H1 (cell line): ENCODE results near the gene DPEP1. TPM values are rescaled to one million over a fixed set of nuclear protein-coding genes. Genes with fewer than 3 reads are reported as not detected.

ENCODE experiments used
- CTCF ChIA-PET: fragments of 300-600 bp; sonication (Branson Sonifier 250); formaldehyde crosslinking; loops from one replicate; lab custom pipeline; 2021; ENCODE audit not compliant: partially characterized antibody; lab: Charles Lee
- POLR2A ChIA-PET: fragments of 300-600 bp; sonication (Branson Sonifier 250); formaldehyde crosslinking; loops from one replicate; lab custom pipeline; 2021; ENCODE audit warnings: inconsistent platforms; ENCODE audit not compliant: partially characterized antibody; lab: Charles Lee
- DNase-seq, 2 experiments: peaks; one replicate each; pipeline versions ENCODE4 v3.0.0 to v3.0.0-alpha.2; 2010 to 2022; ENCODE audit warnings: low spot score in 2 of 2, low read depth in 1 of 2, mixed read lengths in 1 of 2
- FAIRE-seq: peaks from 2 replicates; lab custom pipeline; 2011; peaks lifted over from hg19 to GRCh38; lab: Jason Lieb, UNC
- H2AFZ ChIP-seq: 2 replicates; pipeline ENCODE4 v1.8.1; 2012; ENCODE audit warnings: low read length, inconsistent platforms
- H2AK5ac ChIP-seq: 2 replicates; pipeline ENCODE4 v1.6.1; 2013; ENCODE audit warnings: low read depth, low read length
- H2BK120ac ChIP-seq: replicated peaks from 2 replicates; pipeline ENCODE3; 2013; ENCODE audit warnings: low read depth, low read length, inconsistent platforms
- H2BK12ac ChIP-seq: 2 replicates; pipeline ENCODE4 v1.6.1; 2013; ENCODE audit warnings: low read depth, low read length
- H2BK15ac ChIP-seq: 2 replicates; pipeline ENCODE4 v1.6.1; 2013; ENCODE audit warnings: low read length
- H2BK20ac ChIP-seq: 2 replicates; pipeline ENCODE4 v1.6.1; 2013; ENCODE audit warnings: low read length
- H2BK5ac ChIP-seq: 2 replicates; pipeline ENCODE4 v1.6.1; 2013; ENCODE audit warnings: low read depth, low read length
- H3K14ac ChIP-seq: 2 replicates; pipeline ENCODE4 v1.6.1; 2013; ENCODE audit warnings: inconsistent platforms; ENCODE audit not compliant: insufficient read length
- H3K18ac ChIP-seq: 2 replicates; pipeline ENCODE4 v1.6.1; 2013; ENCODE audit warnings: low read length; ENCODE audit errors: extremely low read depth
- H3K23ac ChIP-seq: 2 replicates; pipeline ENCODE4 v1.6.1; 2013; ENCODE audit warnings: inconsistent platforms; ENCODE audit not compliant: insufficient read length
- H3K23me2 ChIP-seq: 2 replicates; pipeline ENCODE4 v1.6.1; 2013; ENCODE audit warnings: low read depth, low read length
- H3K27ac ChIP-seq: 2 replicates; pipeline ENCODE4 v1.6.1; 2011; ENCODE audit warnings: low read depth, low read length, inconsistent platforms
- H3K27me3 ChIP-seq, 4 experiments: replicated peaks in 1 of 4; 1 replicate in 1 of 4; 2 replicates in 3 of 4; pipeline versions ENCODE4 v1.6.1 to v1.8.1; 2011 to 2013; ENCODE audit warnings: low read length in 3 of 4, mild to moderate bottlenecking in 3 of 4, inconsistent platforms in 2 of 4, mixed read lengths in 2 of 4, moderate library complexity in 1 of 4; ENCODE audit not compliant: control insufficient read depth in 3 of 4, insufficient read depth in 3 of 4; ENCODE audit errors: extremely low read depth in 1 of 4
- H3K36me3 ChIP-seq, 4 experiments: 2 replicates each; pipeline versions ENCODE4 v1.6.1 to v1.8.1; 2011 to 2013; ENCODE audit warnings: mild to moderate bottlenecking in 4 of 4, low read length in 3 of 4, moderate library complexity in 2 of 4, control low read depth in 1 of 4, inconsistent platforms in 1 of 4; ENCODE audit not compliant: insufficient read depth in 4 of 4, control insufficient read depth in 2 of 4
- H3K4ac ChIP-seq: replicated peaks from 2 replicates; pipeline ENCODE3; 2013; ENCODE audit warnings: low read length, low read depth, mixed read lengths, inconsistent platforms; ENCODE audit not compliant: insufficient read length
- H3K4me1 ChIP-seq, 4 experiments: replicated peaks in 1 of 4; 1 replicate in 1 of 4; 2 replicates in 3 of 4; pipeline versions ENCODE4 v1.6.1 to v1.8.1; 2011 to 2013; ENCODE audit warnings: low read length in 3 of 4, inconsistent platforms in 2 of 4, mixed read lengths in 1 of 4; ENCODE audit not compliant: insufficient read depth in 4 of 4, control insufficient read depth in 3 of 4
- H3K4me2 ChIP-seq, 2 experiments: 2 replicates each; pipeline versions ENCODE4 v1.6.1 to v1.8.1; 2011 to 2013; ENCODE audit warnings: low read depth in 2 of 2, low read length in 2 of 2, control low read depth in 1 of 2, inconsistent platforms in 1 of 2, mild to moderate bottlenecking in 1 of 2; ENCODE audit not compliant: insufficient read depth in 1 of 2
- H3K4me3 ChIP-seq, 4 experiments: fragments of 200-600, 300-600 bp in 1 of 4; sonication (generic), shearing (Covaris generic), sonication (Bioruptor Twin) in 1 of 4; 2 replicates each; pipeline versions ENCODE4 v1.5.1 to v1.8.1; 2011 to 2016; ENCODE audit warnings: low read length in 4 of 4, low read depth in 3 of 4, control low read depth in 2 of 4, inconsistent platforms in 2 of 4, mild to moderate bottlenecking in 2 of 4, mixed read lengths in 1 of 4, moderate library complexity in 1 of 4; ENCODE audit not compliant: insufficient read depth in 2 of 4; ENCODE audit errors: extremely low read depth in 1 of 4
- H3K56ac ChIP-seq: replicated peaks from 2 replicates; pipeline ENCODE3; 2013; ENCODE audit warnings: low read depth, mild to moderate bottlenecking, mixed read lengths, low read length, inconsistent platforms; ENCODE audit not compliant: insufficient read length
- H3K79me1 ChIP-seq: 2 replicates; pipeline ENCODE4 v1.6.1; 2013; ENCODE audit warnings: low read depth, low read length, control low read depth
- H3K79me2 ChIP-seq, 2 experiments: 2 replicates each; pipeline versions ENCODE4 v1.6.1 to v1.8.1; 2012 to 2013; ENCODE audit warnings: low read length in 2 of 2, mild to moderate bottlenecking in 2 of 2, inconsistent platforms in 1 of 2; ENCODE audit not compliant: insufficient read depth in 2 of 2, control insufficient read depth in 1 of 2
- H3K9ac ChIP-seq, 4 experiments: replicated peaks in 1 of 4; 1 replicate in 1 of 4; 2 replicates in 3 of 4; pipeline versions ENCODE4 v1.6.1 to v1.8.1; 2011 to 2013; ENCODE audit warnings: low read depth in 3 of 4, low read length in 3 of 4, control low read depth in 2 of 4, mild to moderate bottlenecking in 2 of 4, moderate library complexity in 2 of 4, inconsistent platforms in 1 of 4; ENCODE audit errors: extremely low read depth in 1 of 4
- H3K9me3 ChIP-seq, 2 experiments: 2 replicates each; pipeline versions ENCODE4 v1.6.1 to v1.8.1; 2012 to 2013; ENCODE audit warnings: mild to moderate bottlenecking in 2 of 2, moderate library complexity in 2 of 2, control low read depth in 1 of 2, inconsistent platforms in 1 of 2, low read depth in 1 of 2, low read length in 1 of 2, mixed read lengths in 1 of 2; ENCODE audit not compliant: insufficient read depth in 2 of 2
- H4K20me1 ChIP-seq, 2 experiments: replicated peaks in 1 of 2; 2 replicates each; pipeline versions ENCODE3 to v1.8.1; 2011 to 2013; ENCODE audit warnings: inconsistent platforms in 2 of 2, low read length in 2 of 2, mild to moderate bottlenecking in 1 of 2; ENCODE audit not compliant: insufficient read depth in 2 of 2, control insufficient read depth in 1 of 2
- H4K5ac ChIP-seq: 2 replicates; pipeline ENCODE4 v1.6.1; 2013; ENCODE audit warnings: low read length, low read depth, mixed read lengths, inconsistent platforms; ENCODE audit not compliant: insufficient read length
- H4K8ac ChIP-seq: 2 replicates; pipeline ENCODE4 v1.8.0; 2013; ENCODE audit warnings: mild to moderate bottlenecking, moderate library complexity, low read length, inconsistent platforms; ENCODE audit not compliant: insufficient read depth; ENCODE audit errors: extremely low read depth
- H4K91ac ChIP-seq: replicated peaks from 2 replicates; pipeline ENCODE3; 2013; ENCODE audit warnings: low read length, mixed read lengths, inconsistent platforms; ENCODE audit not compliant: insufficient read length
- ATF3 ChIP-seq: IDR thresholded peaks from 2 replicates; pipeline ENCODE4 v1.6.1; 2011; ENCODE audit warnings: low read depth, mild to moderate bottlenecking, low read length; ENCODE audit not compliant: insufficient read depth
- CTCF ChIP-seq, 3 experiments: IDR thresholded peaks; 1 replicate in 2 of 3; 2 replicates in 1 of 3; pipeline versions ENCODE4 v1.5.1 to v1.6.1; 2011; ENCODE audit warnings: low read length in 3 of 3, mild to moderate bottlenecking in 3 of 3, inconsistent platforms in 2 of 3, low read depth in 1 of 3, moderate library complexity in 1 of 3; ENCODE audit not compliant: insufficient read depth in 1 of 3; ENCODE audit errors: control extremely low read depth in 1 of 3
- JUN ChIP-seq: IDR thresholded peaks from 2 replicates; pipeline ENCODE4 v1.6.1; 2011; ENCODE audit warnings: low read depth, mild to moderate bottlenecking, improper control_type of control experiment, low read length
- POLR2AphosphoS5 ChIP-seq: IDR thresholded peaks from 2 replicates; pipeline ENCODE4 v1.6.1; 2011; ENCODE audit warnings: low read depth, low read length
- RAD21 ChIP-seq, 2 experiments: IDR thresholded peaks in 1 of 2; conservative IDR thresholded peaks in 1 of 2; 2 replicates each; pipeline ENCODE4 v1.6.1; 2011; ENCODE audit warnings: low read depth in 2 of 2, low read length in 2 of 2, improper control_type of control experiment in 1 of 2, inconsistent platforms in 1 of 2, mild to moderate bottlenecking in 1 of 2, moderate library complexity in 1 of 2
- SAP30 ChIP-seq: fragments of 300-600 bp; sonication (generic); IDR thresholded peaks from 2 replicates; pipeline ENCODE4 v1.7.1; 2012; ENCODE audit warnings: low read length, moderate library complexity, mild to moderate bottlenecking, inconsistent platforms; ENCODE audit not compliant: insufficient read depth, insufficient replicate concordance
- SIN3A ChIP-seq, 2 experiments: IDR thresholded peaks in 1 of 2; conservative IDR thresholded peaks in 1 of 2; 2 replicates each; pipeline ENCODE4 v1.6.1; 2011 to 2012; ENCODE audit warnings: low read length in 2 of 2, improper control_type of control experiment in 1 of 2, low read depth in 1 of 2, mild to moderate bottlenecking in 1 of 2
- SIRT6 ChIP-seq: IDR thresholded peaks from one replicate; pipeline ENCODE4 v1.7.1; 2012; ENCODE audit warnings: low read length, inconsistent platforms
- WGBS, 2 experiments: shearing (Covaris generic) in 1 of 2; methylation state at CpG; one replicate each; pipeline versions ENCODE4 v1.1.6 to v1.1.7; 2013 to 2015; ENCODE audit warnings: low lambda C conversion rate in 2 of 2, mixed read lengths in 2 of 2, inconsistent platforms in 1 of 2, low coverage in 1 of 2, missing lambda C conversion rate in 1 of 2; ENCODE audit not compliant: insufficient replicate concordance in 2 of 2, insufficient coverage in 1 of 2, insufficient read length in 1 of 2; ENCODE audit errors: extremely low coverage in 1 of 2, missing lambda C conversion rate in 1 of 2; 5-methylcytosine and 5-hydroxymethylcytosine counted together
- polyA plus RNA-seq, 7 experiments: library from polyadenylated mRNA; depleted of rRNA in 3 of 7; stranded (reverse) in 5 of 7; unstranded in 2 of 7; fragments of >200 nt in 5 of 7; fragments of 200-250 nt in 2 of 7; gene quantifications; 1 replicate in 5 of 7; 2 replicates in 1 of 7; 4 replicates in 1 of 7; pipeline versions ENCODE4 v1.2.1 to v1.2.3, GENCODE V29; 2011 to 2013; ENCODE audit warnings: missing spikeins in 2 of 7, mixed read lengths in 2 of 7
- total RNA-seq: library from RNA; stranded (reverse); fragmentation: NEBNext Ultra II Directional; extraction: Animal tissue kit (Norgen Biotek cat#: 25700); gene quantifications from 2 replicates; pipeline ENCODE4 v1.2.1, GENCODE V29; 2021

The DPEP1 gene
- total and polyA plus RNA-seq, 2 of the 8 experiments (the other 6 are each of a cell fraction or from before 2014, with no cell fraction given) = 2.8 to 3.1 TPM

GRCh38 chr16:89607453-89607852 is 6.0 kb upstream of the DPEP1 start:
- Histone ChIP-seq H2AFZ (no peak overlapping the region), H3K4me3 (no peak overlapping the region), H3K23ac (no peak overlapping the region), H3K27ac (no peak overlapping the region), H4K91ac (no peak overlapping the region), H3K79me1 (no peaks in the 10 kb centered on the region), H2BK120ac (no peak overlapping the region), H3K9ac (no peak overlapping the region), H3K79me2 (no peaks in the 10 kb centered on the region), H3K14ac (no peak overlapping the region), H2BK12ac (no peak overlapping the region), H2BK5ac (no peak overlapping the region), H3K4me2 (no peak overlapping the region), H3K4me1 (peaks cover 0 to 6% (median 5%) of the 10 kb centered on the region in 4 experiments; a peak in 5 of 7 replicates), H3K9me3 (no peaks in the 10 kb centered on the region), H2BK15ac (no peak overlapping the region), H3K36me3 (no peaks in the 10 kb centered on the region), H3K4ac (no peak overlapping the region), H4K5ac (no peak overlapping the region), H2AK5ac (no peak overlapping the region), H3K23me2 (no peaks in the 10 kb centered on the region; the same call in 1 of the 2 replicates), H4K8ac (no peak overlapping the region), H3K18ac (no peak overlapping the region), H3K56ac (no peak overlapping the region), H4K20me1 (peaks cover 0 to 4% of the 10 kb centered on the region in 2 experiments), H3K27me3 (no peaks in the 10 kb centered on the region; a peak in 1 of 7 replicates), H2BK20ac (no peak overlapping the region)
- WGBS, 2 experiments = 95% methylated on average over 9 of the region's 9 CpGs; no CpG with 5 or more reads in 1 of the 2 experiments
- no peak for FAIRE-seq
- no peak for DNase-seq
- POLR2A ChIA-PET = no interaction called here
- CTCF ChIA-PET = interaction anchor here (1.0 to 1.6 kb wide), 3 partner anchors 8 to 32 kb away, joined by 3 to 6 read pairs (median 5); no protein-coding TSS in a partner anchor
- no peak for TF ChIP-seq SIRT6
- TF ChIP-seq ATF3 = no peak
- no peak for TF ChIP-seq JUN
- TF ChIP-seq SIN3A (conservative IDR thresholded peaks at IDR 0.05 in 1 of 2, IDR thresholded peaks at IDR 0.05 in 1 of 2; ENCODE audit: low read depth in 1 of 2, low read length in 2 of 2) = no peak
- no peak for TF ChIP-seq POLR2AphosphoS5
- TF ChIP-seq CTCF (IDR thresholded peaks at IDR 0.05; ENCODE audit: control extremely low read depth in 1 of 3, insufficient read depth in 1 of 3, low read depth in 1 of 3, low read length in 3 of 3) = no peak
- no peak for TF ChIP-seq RAD21 (IDR thresholded peaks at IDR 0.05 in 1 of 2, conservative IDR thresholded peaks at IDR 0.05 in 1 of 2; ENCODE audit: low read depth in 2 of 2, low read length in 2 of 2)
- no peak for TF ChIP-seq SAP30
